HG03025 (cell line): ENCODE results near the gene DUS2.
"Not testable (repeated sequence)": the region's sequence is repeated elsewhere in the genome, so short reads cannot be mapped to it uniquely, and the experiment has no call there.

Experiments
- ATAC-seq: cut with Tn5 transposase; IDR thresholded peaks from one replicate; pipeline ENCODE4 v1.9.1; 2021; ENCODE audit warnings: mild to moderate bottlenecking, moderate library complexity; ENCODE audit not compliant: unreplicated experiment, low FRiP score

The DUS2 gene

DNA sequence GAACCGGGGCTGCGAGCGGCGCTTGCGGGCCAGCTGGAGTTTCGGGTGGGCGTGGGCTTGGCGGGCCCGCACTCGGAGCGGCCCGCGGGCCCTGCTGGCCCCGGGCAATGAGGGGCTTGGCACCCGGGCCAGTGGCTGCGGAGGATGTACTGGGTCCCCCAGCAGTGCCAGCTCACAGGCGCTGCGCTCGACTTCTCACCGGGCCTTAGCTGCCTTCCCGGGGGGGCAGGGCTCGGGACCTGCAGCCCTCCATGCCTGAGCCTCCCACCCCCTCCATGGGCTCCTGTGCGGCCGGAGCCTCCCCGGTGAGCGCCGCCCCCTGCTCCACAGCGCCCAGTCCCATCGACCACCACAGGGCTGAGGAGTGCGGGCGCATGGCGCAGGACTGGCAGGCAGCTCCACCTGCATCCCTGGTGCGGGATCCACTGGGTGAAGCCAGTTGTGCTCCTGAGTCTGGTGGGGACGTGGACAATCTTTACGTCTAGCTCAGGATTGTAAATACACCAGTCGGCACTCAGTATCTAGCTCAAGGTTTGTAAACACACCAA, 24.8 kb upstream of the DUS2 start:
- ATAC-seq: not testable (repeated sequence)

DNA sequence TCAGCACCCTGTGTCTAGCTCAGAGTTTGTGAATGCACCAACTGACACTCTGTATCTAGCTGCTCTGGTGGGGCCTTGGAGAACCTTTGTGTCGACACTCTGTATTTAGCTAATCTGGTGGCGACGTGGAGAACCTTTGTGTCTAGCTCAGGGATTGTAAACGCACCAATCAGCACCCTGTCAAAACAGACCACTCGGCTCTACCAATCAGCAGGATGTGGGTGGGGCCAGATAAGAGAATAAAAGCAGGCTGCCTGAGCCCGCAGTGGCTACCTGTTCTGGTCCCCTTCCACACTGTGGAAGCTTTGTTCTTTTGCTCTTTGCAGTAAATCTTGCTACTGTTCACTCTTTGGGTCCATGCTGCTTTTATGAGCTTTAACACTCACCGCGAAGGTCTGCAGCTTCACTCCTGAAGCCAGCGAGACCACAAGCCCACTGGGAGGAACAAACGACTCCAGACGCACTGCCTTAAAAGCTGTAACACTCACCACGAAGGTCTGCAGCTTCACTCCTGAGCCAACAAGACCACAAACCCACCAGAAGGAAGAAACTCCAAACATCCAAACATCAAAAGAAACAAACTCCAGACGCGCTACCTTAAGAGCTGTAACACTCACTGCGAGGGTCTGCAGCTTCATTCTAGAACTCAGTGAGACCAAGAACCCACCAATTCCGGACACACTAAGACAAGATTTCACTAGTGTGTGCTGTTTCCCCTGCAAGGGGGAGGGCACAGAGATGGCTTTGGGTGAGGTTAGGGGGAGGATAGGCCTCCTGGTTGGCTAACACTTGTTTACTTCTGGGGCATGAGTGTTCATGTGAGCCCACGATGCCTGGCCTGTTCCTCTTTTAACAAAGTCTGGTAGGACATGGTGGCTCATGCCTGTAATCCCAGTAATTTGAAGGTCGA, 24.1 kb upstream of the DUS2 start, which contains the start of gene DPEP2:
Gene DPEP2, minus strand, starts transcription at position 706 of the 910 bp plus-strand sequence. CDS start 6,272 bp downstream, outside the sequence.
- not testable (repeated sequence) for ATAC-seq

DNA sequence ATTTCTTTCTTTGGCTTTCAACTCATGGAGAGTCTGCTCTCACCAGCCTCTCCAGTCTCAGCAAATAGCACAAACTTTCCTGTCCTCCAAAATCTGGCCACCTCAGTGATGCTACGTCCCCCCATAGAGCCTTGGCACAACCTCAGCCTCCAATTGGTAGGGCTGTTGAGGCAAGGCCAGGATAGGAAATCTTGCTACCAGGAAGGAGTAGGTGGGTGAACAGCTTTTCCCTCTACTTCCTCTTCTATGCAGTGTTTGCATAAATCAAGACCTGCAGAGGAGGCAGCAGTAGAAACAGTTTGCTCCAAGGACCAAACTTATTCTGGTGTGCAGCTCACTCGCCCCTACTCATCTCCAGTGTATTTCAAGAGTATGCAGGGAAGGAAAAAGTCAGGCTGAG, 23.1 kb upstream of the DUS2 start:
- no peak for ATAC-seq

DNA sequence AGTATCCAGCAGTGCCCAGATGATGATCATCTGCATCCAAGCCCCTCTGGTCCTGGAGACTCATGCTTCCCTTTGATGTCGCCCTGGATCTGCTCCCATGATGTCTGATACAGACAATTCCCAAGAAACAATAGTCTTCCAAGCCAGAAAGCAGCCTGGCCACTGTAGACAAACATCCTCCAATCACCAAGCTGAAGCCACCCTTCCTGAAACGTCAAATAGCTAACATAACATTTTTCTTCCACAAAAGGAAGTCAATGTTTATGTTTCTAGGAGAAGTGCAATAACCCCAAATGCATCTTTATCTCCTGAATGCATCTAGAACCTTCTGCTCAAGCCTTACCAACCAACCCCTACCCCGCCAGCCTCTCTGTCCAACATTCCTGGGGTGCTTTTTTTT, 22.6 kb upstream of the DUS2 start:
- no peak for ATAC-seq

DNA sequence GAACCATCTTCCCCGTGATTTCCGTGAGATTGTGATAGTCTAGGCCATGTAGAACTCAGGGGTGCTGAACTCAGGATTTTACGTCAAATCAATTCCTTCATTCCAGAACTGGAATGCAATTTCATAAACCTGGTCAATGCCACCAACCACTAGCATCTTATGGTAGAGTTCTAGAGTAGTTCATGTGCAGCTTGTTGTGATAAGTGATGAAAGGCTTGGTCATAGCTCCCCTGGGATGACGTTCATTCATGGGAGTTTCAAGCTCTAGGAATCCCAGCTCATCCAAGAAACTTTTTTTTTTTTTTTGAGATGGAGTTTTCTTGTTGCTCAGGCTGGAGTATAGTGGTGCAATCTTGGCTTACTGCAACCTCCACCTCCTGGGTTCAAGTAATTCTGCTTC, 20.1 kb upstream of the DUS2 start:
- no peak for ATAC-seq

DNA sequence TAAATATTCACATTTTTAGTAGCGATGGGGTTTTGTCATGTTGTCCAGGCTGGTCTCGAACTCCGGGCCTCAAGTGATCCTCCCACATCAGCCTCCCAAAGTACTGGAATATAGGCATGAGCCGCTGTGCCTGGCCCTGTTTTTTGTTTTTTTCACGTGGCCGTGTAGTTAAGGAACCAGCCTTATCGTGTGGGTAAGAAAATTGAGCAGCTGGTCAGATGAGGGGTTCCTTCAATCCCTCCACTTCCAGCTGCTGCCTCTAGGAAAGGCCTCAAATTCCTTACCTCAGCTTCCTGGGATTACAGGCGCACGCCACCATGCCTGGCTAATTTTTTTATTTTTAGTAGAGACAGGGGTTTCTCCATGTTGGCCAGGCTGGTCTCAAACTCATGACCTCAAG, 17.9 kb upstream of the DUS2 start:
- no peak for ATAC-seq

DNA sequence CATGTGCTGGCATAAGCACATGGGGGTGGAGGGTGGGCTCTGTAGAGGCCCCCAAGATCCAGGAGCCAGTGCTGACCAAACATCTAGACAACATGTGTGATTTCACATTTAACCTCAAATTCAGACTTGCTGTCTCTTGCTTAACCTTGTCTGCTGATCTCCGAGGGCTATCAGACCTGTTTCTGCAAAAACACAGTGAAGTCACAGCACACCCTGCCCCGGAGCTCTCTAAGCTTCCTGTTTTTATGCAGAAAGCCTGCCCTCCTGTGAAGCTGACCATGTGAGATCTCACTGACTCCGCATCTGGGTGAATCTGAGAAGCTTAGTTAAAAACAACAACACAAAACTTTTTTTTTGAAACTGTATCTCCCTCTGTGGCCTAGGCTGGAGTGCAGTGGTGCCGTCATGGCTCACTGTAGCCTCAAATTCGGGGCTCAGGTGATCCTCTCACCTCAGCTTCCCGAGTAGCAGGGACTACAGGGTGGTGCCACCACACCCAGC, 17.2 kb upstream of the DUS2 start:
- ATAC-seq: no peak

DNA sequence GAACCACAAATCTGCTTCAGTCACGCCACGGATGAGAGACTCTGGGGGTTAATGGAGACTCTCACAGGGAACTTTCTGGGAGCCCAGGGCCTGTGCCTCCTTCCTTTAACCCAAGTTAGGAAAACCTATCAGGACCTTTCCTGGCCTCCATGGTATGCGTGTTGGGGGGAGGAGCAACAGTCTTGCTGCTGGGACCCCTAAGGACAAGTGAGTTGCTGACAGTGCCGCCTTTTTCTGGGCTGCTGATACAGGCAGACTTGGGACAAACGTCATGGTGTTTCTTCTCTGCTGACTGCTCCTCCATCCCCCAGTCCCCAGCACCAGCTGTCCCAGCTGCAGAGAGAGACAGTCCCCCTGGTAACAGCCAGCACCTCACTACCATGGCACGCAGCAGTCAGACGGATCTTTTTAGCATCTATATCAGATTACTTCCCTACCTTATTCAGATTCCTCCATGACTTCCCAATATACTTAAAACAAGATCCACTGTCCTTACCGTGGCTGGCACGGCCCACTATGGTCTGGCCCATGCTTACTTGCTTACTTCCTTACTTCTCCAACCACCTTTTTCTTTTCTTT, 13.8 kb upstream of the DUS2 start:
- ATAC-seq: no peak

DNA sequence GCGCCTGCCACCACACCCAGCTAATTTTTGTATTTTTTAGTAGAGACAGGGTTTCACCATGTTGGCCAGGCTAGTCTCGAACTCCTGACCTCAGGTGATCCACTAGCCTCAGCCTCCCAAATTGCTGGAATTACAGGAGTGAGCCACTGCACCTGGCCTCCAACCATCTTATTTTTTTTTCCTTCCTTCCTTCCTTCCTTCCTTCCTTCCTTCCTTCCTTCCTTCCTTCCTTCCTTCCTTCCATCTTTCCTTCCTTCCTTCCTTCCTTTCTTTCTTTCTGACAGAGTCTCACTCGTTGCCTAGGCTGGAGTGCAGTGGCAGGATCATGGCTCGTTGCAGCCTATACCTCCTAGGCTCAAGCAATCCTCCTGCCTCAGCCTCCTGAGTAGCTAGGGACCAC, 13.2 kb upstream of the DUS2 start:
- not testable (repeated sequence) for ATAC-seq

DNA sequence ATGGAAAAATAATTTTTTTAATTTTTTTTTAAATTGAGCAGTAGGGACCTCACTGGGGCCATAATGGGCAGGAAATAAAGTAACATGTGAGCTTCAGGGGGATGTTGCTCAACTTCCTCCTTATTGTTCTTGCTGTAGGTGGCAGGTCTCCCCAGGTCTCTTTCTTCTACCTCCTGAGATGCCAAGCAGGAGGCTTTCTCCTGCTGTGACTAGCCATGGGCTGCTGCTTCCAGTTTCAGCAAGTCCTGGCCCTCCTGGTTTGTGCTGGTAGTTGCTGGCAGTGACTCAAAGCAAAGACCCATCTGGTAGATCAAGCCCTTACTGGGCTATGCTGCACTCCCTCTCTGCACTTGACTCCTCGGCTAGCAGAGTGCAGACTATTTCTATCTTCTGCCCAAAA, 9.6 kb upstream of the DUS2 start:
- no peak for ATAC-seq

DNA sequence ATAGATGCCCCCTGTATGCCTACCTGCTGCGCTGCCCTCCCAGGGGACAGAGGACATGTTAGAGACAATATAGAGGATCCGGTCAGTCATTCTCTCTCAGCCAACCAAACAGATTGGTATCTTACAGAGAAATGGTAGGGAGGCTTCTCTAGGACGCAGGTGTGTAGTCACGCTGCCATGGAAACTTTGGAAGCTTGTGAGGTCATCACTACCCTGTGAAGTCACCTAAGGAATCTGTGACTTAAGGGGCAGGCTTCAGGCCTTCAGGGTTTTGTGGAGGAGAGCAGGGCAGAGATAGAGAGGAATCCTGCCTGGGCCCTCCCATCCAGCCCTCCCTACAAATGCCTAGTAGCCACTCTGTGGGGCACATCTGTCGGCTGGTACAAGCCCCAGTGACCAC, 7.4 kb upstream of the DUS2 start, which contains the start of gene DPEP2NB:
Gene DPEP2NB, minus strand, starts transcription at position 231 of the 400 bp plus-strand sequence. Its CDS starts 141 bp downstream, at position 90.
- no peak for ATAC-seq

DNA sequence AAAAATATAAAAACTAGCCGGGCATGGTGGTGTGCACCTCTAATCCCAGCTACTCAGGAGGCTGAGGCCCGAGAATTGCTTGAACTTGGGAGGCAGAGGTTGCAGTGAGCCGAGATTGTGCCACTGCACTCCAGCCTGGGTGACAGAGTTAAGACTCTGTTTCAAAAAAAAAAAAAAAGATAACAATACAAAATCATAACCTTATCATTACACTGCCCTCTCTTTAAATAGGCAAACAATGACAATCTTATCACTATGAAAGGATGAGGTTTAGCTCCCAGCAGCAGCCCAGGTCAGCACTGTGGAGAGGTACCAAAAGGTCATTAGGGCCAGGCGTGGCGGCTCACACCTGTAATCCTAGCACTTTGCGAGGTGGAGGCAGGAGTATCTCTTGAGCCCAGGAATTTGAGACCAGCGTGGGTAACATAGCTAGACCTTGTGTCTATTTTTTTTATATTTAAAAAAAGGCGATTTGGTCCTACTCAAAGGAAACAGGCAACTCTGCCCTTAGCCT, 3.9 kb upstream of the DUS2 start:
- no peak for ATAC-seq

DNA sequence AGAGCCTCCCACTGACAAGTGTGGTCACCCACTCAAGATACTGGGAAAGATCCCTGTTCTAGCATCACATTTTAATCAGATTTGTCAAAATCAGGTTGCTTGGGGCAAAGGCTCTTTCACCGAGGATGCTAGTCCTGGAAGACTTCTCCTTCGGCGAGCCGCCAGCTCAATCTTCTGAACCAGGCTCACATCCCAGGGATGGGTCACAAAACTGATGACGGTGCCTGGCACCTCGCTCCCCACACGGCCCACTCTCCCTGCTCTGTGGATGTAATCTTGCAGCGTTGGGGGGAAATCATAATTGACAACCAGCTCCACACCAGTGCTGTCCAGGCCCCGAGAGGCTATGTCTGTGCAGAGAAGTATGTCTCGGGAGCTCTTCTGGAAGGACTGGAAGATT, 1.6 kb upstream of the DUS2 start:
- ATAC-seq: no peak

DNA sequence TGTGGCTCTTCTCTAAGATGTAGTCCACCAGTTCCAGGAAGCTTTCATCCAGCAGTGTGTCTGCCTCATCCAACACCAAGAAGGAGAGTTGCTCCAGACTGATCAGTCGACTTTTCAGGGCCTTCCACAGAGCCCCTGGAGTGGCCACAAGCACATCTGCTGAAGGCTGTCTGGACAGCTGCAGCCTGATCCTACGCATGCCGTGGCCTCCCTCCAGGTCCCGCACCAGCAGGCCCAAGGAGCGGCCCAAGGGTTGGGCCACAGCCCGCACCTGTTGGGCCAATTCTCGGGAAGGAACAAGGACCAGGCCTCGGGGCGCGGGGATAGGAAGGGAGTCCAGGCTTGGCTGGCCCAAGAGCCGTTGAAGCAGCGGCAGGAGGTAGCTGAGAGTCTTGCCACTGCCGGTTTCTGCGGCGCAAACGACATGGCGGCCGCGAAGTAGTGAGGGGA, 781 bp upstream of the DUS2 start:
- ATAC-seq: peak; percentile 18

DNA sequence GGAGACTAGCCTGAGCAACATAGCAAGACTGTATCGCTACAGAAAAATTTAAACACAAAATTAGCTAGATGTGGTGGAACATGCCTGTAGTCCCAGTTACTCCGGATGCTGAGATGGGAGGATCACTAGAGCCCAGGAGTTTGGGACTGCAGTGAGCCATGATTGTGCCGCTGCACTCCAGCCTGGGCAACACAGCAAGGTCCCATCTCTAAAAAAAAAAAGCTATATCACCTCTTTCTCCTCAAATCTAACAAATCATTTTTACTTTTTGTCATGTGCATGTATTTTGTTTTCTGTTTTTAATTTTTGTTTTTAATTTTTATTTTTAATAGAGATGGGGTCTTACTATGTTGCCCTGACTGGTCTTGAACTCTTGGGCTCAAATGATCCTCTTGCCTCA, 5.9 kb downstream of the DUS2 start:
- ATAC-seq: no peak

DNA sequence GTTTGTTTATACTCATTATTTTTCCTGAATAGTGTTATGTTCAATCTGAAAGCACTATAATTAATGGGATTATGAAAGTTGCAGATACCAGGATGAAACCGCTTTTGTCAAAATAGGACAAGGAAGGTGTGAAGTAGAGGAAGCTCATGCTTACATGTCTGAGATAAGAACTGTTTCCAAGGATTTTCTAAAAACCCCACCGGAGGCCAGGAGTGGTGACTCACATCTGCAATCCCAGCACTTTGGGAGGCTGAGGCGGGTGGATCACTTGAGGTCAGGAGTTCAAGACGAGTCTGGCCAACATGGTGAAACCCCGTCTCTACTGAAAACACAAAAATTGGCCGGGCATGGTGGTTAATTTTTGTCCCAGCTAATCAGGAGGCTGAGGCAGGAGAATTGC, 7.0 kb downstream of the DUS2 start:
- ATAC-seq: not testable (repeated sequence)

DNA sequence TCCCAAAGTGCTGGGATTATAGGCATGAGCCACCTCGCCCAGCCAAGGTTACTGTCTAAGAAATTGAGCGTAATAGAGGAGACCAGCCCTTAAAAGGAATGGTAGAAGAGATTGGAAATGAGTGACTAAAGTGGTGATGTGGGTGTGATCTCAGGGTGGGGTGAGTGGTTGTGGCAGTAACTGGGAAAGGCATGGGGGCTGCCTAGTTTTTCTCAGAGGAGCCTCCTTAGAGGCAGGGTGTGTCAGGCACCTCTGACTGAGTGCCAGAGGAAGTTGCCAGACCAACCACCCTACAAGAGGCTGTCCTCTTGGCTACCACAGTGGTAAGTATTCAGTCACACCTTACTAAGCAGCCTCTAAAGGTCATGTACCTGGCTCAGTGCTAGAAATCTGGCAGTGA, 8.9 kb downstream of the DUS2 start:
- no peak for ATAC-seq

DNA sequence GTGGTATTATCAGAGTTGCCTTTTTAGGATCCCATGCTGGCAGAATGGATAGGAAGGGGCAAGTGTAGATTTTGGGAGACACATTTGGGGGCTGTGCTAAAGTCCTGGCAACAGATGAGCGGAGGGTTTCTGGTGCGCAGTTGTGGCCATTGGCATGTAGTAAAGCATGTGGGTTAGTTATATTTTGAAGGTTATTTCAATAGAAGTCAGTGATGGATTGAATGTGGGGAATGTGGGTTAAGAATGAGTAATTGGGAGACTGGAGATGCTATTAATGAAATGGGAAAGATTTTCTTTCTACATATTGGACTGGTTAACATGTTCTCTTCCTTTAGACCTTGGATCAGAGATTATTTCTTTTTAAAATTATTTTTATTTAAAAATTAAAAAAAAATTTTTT, 10.0 kb downstream of the DUS2 start:
- no peak for ATAC-seq

DNA sequence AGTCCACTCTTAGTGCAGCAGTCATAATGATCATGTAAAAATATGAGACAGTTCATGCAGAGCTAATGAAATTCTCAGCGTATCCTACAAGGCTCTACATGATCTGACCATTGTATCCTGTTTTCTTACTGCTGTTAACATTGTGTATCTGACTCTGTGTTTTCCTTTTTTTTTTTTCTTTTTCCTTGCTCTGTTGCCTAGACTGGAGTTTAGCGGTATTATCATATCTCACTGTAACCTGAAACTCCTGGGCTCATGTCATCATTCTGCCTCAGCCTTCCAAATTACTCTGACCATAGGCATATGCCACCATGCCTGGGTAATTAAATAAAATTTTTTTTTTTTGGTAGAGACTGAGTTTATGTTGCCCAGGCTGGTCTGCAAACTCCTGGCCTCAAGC, 12.1 kb downstream of the DUS2 start:
- ATAC-seq: no peak

DNA sequence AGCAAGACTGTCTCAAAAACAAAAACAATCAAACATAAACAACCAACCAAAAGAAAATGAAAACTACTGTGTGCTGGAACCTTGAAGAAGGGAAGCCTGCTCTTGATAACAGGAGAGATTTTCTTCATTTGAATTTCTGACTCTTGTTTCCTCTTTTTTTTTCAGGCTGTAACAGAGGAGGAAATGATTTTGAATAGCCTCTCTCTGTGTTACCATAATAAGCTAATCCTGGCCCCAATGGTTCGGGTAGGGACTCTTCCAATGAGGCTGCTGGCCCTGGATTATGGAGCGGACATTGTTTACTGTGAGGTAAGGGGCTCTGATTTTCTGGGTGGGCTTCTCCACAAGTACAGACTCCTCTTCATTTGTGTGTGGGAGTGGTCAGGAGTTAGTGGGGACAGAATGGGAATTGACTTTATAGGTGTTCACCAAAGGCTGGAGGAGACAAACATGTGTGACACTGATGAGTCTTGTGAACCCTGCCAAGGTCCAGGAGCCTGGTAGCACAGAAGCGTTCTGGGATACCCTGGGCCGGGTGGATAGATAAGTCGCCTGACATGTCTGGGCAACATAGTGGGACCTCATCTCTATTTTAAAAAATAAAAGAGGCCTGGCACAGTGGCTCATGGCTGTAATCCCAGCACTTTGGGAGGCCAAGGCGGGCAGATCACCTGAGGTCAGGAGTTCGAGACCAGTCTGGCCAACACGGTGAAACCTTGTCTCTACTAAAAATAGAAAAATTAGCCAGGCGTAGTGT, 14.9 kb downstream of the DUS2 start:
- ATAC-seq: no peak
